ENCODE data around the gene ZSCAN29.
A peak's percentile ranks its signal among the peaks of the same experiment; 100 is the strongest.

ZSCAN29 gene

DNA sequence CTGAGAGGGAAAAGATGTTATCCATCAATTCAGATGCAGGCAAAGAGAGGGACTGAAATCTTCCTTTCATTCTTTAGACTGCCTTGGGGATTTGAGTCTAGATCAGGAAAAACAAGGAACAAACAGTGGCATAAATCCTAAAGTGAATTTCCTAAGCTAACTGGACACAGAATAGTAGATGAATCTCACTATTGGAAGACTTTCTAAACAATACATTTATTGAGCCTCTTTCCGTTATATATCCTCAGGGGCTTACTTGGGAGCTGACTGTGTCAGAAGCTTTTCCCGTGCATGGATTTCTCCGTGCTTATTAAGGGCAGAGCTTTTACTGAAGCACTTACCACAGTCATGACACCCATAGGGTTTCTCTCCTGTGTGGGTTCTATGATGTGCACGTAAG lies 10.0 kb downstream of the ZSCAN29 start:
- TF ChIP-seq, protein P1, sequence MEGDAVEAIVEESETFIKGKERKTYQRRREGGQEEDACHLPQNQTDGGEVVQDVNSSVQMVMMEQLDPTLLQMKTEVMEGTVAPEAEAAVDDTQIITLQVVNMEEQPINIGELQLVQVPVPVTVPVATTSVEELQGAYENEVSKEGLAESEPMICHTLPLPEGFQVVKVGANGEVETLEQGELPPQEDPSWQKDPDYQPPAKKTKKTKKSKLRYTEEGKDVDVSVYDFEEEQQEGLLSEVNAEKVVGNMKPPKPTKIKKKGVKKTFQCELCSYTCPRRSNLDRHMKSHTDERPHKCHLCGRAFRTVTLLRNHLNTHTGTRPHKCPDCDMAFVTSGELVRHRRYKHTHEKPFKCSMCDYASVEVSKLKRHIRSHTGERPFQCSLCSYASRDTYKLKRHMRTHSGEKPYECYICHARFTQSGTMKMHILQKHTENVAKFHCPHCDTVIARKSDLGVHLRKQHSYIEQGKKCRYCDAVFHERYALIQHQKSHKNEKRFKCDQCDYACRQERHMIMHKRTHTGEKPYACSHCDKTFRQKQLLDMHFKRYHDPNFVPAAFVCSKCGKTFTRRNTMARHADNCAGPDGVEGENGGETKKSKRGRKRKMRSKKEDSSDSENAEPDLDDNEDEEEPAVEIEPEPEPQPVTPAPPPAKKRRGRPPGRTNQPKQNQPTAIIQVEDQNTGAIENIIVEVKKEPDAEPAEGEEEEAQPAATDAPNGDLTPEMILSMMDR (IDR thresholded peaks at IDR 0.05; ENCODE audit: control insufficient read depth, insufficient read depth, low read depth, low read length, missing control alignments): no peak
- DNase-seq (ENCODE audit: low read depth): no peak
- no peak overlapping the region for H3K4me3 ChIP-seq (ENCODE audit: control insufficient read depth, low read depth, low read length)

DNA sequence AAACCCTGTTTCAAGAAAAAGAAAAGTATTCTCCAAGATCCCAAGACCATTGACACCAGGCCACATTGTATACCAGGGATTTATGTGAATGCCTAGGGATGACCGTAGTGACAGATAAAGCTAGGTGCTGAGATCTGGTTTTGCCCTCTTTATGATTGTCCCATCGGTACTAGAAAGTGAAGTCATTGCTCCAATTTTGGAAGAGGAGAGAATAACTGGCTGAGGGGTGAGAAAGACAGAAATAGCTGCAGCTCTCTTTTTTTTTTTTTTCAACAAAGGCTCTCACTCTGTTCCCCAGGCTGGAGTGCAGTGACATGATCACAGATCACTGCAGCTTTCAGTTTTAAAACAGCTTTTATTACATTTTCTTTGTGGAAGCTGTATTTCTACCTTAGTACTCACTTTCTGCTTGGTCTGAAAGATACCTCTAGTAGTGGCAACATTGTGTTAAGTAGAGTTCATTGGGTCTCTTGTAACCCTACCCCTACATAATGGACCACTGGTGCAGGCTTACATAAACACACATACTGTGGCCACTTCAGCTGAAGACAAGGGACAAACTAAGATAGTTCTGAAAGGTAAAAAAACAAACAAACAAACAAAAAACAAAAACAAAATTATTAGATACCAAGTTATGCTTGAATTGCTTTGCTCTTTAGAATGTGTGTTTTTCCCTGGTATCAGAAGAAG lies 18.0 kb downstream of the ZSCAN29 start:
- TF ChIP-seq, protein P1 (IDR thresholded peaks at IDR 0.05; ENCODE audit: control insufficient read depth, insufficient read depth, low read depth, low read length, missing control alignments): no peak
- no peak for DNase-seq (ENCODE audit: low read depth)
- H3K4me3 ChIP-seq (ENCODE audit: control insufficient read depth, low read depth, low read length): no peak overlapping the region

DNA sequence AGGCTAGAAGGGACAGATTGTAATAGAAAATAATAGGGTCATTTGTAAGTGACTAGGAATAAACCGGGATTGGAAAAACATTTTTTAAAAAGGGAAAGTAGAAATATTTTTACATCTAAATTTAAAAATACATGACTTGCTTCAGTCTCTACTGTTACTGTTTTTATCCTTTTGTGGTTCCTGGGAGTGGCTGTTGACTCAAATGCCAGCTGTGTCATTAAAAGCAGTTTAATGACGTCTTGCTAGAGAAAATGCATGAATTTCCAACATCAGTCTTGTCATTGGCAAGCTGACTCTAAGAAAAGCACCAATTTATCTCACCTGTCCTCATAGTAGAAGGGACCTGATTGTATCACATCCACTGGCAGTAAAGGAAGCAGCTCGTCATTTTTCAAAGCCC lies 23.7 kb downstream of the ZSCAN29 start:
- H3K4me3 ChIP-seq (ENCODE audit: control insufficient read depth, low read depth, low read length): no peak overlapping the region
- TF ChIP-seq, protein P1 (IDR thresholded peaks at IDR 0.05; ENCODE audit: control insufficient read depth, insufficient read depth, low read depth, low read length, missing control alignments): no peak
- DNase-seq (ENCODE audit: low read depth): no peak

DNA sequence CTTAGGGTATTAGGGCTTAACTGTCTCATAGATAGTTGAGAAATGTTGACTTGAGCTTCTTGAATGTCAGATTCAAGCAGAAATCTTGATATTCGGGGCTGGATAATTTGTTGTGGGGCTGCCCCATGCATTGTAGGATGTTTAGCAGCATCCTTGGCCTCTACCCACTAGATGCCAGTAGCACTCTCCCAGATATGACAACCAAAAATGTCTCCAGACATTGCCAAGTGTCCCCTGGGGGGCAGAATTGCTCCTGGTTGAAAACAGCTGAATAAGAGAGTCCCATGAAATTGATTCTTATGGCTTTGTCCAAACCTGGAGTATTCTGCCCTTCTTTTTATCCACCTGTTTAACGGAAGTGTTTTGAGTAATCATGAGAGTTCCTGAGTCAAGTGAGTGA lies 24.5 kb downstream of the ZSCAN29 start:
- TF ChIP-seq, protein P1 (IDR thresholded peaks at IDR 0.05; ENCODE audit: control insufficient read depth, insufficient read depth, low read depth, low read length, missing control alignments): no peak
- no peak for DNase-seq (ENCODE audit: low read depth)
- H3K4me3 ChIP-seq (ENCODE audit: control insufficient read depth, low read depth, low read length): no peak overlapping the region

DNA sequence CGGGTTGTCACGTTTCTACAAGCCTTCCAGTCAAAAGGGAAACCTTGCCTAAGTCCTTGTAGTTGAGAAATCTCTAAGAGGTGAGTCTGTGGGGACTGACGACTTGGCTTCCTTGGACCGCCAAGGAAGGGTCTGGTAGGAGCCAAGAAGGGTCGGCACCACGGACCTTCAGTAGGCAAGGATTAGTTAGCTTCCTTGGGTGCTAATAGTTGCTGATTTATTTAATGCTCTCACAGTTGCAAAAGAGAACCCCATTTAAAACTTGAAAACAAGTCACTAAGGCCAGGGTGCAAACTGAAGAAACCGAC lies 40.1 kb downstream of the ZSCAN29 start:
- peak overlapping the region; percentile 90 for H3K4me3 ChIP-seq (ENCODE audit: control insufficient read depth, low read depth, low read length)
- no peak for DNase-seq (ENCODE audit: low read depth)
- TF ChIP-seq, protein P1 (IDR thresholded peaks at IDR 0.05; ENCODE audit: control insufficient read depth, insufficient read depth, low read depth, low read length, missing control alignments): no peak

DNA sequence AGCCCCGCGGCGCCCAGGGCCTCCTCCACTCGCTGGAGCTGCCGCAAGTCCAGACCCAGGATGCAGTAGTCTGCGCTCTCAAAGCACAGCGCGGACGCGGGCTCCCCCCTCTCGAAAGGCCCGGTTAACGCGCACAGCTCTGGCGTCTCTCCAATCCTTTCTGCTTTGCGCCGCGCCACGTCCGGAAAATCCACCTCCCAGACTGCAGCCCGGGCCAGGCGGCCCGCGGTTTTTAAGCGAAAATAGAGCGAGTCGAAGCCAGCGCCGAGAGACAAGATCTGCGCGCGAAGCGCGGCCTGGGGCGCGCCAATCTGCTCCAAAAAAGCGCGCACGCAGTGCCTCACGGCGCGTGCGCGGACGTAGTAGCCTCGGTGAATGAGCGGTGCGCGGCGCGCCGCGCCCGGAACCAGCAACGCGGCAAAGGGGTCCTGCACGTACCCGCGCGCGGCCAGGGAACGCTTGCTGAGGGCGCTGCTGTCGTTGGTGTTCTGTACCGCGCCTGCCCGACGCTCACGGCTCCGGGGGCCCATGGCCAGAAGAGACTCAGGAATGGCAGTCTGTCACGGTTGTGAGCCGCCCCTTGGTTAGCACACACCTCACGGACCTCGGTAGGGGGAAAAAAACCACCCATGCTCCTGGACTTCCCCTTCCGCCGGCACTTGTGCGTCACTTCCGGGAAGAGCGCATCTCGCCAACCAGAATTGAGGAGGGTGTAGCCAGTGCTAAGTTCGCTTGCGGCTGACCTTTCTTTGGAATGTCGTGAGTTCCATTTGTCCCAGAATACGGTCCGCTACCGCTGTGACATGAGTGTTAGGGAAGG lies 40.7 kb downstream of the ZSCAN29 start, which contains the start of gene LCMT2:
Gene LCMT2 (minus strand): TSS at position 614 of the 820 bp plus-strand sequence. CDS start 84 bp downstream, at position 530.
- TF ChIP-seq, protein P1 (IDR thresholded peaks at IDR 0.05; ENCODE audit: control insufficient read depth, insufficient read depth, low read depth, low read length, missing control alignments): no peak
- peak within 1 kb of the TSS; percentile 90 for H3K4me3 ChIP-seq (ENCODE audit: control insufficient read depth, low read depth, low read length)
- peak; percentile 65 for DNase-seq (ENCODE audit: low read depth)

Data from AG09309 (cell line).